ENCODE results near the gene STPG4.
"Not testable (repeated sequence)": the region's sequence is repeated elsewhere in the genome, so short reads cannot be mapped to it uniquely, and the experiment has no call there.

STPG4 gene

DNA sequence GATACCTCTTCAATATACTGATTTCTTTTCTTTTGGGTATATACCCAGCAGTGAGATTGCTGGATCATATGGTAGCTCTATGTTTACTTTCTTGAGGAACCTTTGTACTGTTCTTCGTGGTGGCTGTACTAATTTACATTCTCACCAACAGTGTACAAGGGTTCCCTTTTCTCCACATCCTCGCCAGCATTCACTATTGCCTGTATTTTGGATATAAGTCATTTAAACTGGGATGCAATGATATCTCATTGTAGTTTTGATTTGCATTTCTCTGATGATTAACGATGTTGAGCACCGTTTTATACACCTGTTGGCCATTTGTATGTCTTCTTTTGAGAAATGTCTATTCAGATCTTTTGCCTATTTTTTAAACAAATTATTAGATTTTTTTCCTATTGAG, 30.4 kb downstream of the STPG4 start:
- not testable (repeated sequence) for DNase-seq

DNA sequence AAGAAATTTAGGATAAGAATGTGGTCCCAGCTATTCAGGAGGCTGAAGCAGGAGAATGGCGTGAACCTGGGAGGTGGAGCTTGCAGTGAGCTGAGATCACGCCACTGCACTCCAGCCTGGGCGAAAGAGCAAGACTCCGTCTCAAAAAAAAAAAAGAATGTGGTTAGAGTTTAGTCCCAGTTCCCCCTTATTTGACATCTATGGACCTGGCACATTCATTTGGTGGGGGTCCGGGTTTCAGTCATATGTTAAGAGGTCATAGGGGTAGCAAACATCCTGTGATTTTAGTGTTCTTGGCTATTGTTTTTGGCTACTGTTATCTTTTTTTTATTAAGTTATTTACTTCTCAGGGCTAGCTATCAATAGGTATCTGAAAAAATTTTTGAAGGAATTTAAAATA, 34.7 kb downstream of the STPG4 start:
- not testable (repeated sequence) for DNase-seq

DNA sequence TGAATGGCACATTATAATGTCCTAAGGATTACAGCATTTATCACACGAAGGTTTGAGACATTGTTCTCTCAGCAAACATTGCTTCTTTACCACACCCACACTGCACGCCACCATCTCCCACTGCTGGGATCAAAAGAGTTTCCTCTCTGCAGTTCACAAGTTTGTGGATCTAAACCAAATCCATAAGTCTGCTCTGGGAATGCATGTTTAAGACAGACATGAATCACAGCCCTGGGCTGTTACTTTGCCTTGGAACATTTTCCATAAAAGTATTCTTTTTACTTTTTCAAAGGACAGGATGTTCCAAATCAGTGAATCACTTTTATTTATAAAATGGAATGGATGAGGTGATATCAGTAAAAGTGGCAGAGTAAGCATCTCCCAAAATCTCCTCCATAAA, 36.1 kb downstream of the STPG4 start:
- no peak for DNase-seq

DNA sequence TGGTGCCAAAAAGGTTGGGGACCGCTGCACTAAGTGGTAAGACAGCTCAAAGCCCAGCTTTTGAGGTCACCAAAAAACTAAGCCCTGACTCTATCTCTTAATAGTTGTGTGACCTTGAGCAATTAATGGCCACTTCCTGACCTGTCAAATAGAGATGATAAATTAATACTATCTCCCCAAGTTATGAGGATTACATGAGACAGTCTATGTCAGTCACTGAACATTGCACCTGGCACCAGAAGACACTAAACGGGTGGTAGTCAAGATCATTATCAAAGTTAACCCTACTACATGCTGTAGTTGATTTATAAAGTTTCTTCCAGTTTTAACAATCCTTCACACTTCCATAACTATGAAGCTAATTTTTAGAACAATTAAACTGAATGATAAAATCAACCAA, 36.5 kb downstream of the STPG4 start:
- no peak for DNase-seq

DNA sequence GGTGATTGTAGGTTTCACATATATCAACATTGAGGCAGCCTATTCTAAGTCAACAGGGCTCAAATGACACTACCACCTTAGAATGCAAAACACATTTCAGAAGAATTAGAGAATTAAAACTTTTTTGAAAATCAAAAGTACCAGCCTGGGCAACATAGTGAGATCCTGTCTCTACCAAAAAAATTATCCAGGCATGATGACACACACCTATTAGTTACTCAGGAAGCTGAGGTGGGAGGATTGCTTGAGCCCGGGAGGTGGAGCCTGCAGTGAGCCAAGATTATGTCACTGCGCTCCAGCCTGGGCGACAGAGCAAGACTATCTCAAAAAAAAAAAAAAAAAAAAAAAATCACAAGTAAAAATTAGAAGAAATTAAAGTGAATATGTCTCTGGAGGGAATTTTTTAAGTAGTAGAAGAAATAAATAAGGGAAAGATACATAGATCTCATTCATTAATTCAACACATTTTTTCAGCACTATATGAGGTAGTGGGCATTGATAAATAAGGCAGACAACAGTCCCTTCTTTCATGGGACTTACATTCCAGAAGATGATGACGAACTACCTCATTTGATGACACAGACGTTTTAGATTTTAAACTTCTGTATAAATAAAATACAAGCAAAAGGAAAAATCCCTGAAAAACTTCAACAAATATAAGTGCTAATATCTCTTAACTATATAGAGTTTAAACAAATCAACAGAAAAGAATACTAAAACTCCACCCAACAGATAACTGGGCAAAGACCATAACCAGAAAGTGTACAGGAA, 42.3 kb downstream of the STPG4 start:
- no peak for DNase-seq

DNA sequence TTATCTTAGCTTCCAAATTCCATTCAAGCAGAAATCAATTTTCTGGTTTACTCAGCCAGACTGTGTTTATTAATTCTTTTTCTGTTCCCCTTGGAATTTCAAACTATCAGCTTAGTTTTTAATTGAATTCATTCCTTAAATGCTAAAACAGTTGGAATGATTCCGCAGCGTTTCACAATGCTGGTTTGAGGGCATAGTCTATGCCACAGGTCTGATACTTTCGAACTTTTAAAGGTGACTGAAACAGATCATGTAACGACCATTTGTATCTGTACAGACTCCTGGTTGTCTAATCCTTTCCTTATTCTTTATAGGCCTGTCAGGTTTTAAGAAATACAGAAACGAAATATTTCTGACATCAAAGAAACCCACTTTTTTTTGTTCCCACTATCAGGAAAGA, 45.4 kb downstream of the STPG4 start:
- no peak for DNase-seq

DNA sequence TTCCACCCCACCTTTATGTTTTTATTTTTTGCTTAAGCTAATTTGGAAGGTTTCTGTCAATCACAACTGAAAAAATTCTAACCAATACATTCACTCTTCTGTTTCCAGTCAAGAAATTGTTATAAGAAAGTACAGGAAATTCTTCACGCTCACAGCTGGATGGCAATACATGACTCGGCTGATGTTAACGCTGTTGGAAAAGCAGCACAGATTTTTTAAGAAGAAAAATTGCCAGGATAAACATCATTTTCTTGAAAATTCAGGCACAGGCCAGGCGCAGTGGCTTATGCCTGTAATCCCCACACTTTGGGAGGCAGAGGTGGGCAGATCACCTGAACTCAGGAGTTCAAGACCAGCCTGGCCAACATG, 46.1 kb downstream of the STPG4 start:
- DNase-seq, result no peak

DNA sequence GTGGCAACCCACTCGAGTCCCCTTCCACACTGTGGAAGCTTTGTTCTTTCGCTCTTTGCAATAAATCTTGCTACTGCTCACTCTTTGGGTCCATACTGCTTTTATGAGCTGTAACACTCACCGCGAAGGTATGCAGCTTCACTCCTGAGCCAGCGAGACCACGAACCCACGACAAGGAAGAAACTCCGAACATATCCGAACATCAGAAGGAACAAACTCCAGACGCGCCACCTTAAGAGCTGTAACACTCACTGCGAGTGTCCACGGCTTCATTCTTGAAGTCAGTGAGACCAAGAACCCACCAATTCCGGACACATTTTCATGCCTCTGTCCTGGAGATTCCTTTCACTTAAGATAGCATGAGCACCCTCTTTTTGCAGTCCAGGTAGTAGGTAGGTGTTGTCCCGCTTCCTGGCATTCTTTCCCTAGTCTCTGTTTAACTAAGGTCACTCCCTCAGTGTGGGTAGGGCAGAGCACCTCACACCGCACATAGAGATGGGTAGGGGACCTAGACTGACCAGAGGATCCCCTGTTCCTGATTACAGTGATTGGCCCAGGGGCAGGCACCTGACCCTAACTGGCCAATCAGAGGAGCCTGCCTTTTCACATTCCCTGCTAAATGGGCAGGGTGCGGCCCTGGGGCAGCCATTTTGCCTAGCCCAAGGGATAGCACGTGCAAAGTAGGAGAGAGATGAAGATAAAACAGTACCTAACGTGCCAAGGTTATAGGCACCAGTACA, 46.7 kb downstream of the STPG4 start:
- not testable (repeated sequence) for DNase-seq

DNA sequence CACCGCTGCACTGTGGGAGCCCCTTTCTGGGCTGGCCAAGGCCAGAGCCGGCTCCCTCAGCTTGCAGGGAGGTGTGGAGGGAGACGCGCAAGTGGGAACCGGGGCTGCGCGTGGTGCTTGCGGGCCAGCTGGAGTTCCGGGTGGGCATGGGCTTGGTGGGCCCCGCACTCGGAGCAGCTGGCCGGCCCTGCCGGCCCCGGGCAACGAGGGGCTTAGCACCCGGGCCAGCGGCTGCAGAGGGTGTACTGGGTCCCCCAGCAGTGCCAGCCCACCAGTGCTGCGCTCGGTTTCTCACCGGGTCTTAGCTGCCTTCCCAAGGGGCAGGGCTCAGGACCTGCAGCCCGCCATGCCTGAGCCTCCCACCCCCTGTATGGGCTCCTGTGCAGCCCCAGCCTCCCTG, 47.9 kb downstream of the STPG4 start:
- DNase-seq, result not testable (repeated sequence)

DNA sequence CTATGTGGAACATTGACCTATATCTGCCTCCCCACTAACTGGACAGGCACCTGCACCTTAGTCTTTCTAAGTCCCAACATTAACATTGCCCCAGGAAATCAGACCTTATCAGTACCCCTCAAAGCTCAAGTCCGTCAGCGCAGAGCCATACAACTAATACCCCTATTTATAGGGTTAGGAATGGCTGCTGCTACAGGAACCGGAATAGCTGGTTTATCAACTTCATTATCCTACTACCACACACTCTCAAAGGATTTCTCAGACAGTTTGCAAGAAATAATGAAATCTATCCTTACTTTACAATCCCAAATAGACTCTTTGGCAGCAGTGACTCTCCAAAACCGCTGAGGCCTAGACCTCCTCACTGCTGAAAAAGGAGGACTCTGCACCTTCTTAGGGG, 48.9 kb downstream of the STPG4 start:
- DNase-seq, result not testable (repeated sequence)

DNA sequence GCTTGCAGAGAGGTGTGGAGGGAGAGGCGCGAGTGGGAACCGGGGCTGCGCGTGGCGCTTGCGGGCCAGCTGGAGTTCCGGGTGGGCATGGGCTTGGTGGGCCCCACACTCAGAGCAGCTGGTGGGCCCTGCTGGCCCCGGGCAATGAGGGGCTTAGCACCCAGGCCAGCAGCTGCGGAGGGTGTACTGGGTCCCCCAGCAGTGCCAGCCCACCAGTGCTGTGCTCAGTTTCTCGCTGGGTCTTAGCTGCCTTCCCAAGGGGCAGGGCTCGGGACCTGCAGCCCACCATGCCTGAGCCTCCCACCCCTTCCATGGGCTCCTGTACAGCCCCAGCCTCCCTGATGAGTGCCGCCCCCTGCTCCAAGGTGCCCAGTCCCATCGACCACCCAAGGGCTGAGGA, 55.4 kb downstream of the STPG4 start:
- DNase-seq, result not testable (repeated sequence)

DNA sequence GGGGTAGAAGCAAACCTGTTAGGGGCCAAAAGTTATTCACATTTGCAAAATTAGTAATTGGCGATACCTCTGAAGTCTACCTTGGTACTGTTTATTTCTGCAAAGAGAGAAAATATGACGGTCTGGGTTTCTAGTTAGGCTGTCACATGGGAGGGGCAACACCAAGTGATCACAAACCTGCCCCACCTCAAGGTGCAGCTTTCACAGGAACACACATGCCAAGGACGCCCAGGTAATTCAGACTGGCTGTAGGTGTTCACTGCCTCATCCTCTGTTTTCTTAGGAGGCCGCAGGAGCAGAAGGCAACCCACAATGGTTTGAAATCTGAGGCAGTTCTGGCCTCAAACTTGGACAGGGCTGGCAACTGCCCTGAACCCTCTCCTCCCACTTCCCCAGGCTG, 56.2 kb downstream of the STPG4 start:
- DNase-seq, result no peak

DNA sequence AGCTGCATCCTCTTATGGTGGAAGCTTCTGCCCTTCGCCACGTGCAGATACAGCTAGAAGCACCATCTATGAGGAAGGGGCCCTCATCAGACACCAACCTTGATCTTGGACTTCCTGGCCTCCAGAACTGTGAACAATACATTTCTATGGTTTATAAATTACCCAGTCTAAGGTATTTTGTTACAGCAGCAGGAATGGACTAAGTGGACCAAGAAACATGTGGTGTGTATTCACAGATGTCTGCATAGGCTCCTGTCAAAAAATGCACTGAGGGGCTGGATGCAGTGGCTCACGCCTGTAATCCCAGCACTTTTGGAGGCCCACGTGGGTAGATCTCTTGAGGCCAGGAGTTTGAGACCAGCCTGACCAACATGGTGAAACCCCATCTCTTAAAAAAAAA, 57.5 kb downstream of the STPG4 start:
- no peak for DNase-seq

DNA sequence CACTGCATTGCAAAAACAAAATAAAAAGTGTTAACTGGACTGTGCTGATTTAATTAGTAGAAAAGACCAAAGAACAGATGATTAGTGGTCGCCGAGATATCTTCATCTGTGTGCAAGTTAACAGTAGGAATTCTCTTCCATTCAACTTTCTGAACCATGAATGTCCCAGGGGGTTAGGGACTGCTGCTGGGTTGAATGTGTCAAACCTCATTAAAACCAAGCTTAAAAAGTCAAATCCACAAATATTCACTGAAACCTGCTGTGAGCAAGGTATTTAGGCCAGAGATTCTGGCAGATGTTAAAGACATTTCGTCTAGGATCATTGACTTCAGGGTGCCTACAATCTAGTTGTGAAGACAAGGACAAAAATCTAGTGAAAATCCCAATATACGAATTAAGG, 58.7 kb downstream of the STPG4 start:
- no peak for DNase-seq

DNA sequence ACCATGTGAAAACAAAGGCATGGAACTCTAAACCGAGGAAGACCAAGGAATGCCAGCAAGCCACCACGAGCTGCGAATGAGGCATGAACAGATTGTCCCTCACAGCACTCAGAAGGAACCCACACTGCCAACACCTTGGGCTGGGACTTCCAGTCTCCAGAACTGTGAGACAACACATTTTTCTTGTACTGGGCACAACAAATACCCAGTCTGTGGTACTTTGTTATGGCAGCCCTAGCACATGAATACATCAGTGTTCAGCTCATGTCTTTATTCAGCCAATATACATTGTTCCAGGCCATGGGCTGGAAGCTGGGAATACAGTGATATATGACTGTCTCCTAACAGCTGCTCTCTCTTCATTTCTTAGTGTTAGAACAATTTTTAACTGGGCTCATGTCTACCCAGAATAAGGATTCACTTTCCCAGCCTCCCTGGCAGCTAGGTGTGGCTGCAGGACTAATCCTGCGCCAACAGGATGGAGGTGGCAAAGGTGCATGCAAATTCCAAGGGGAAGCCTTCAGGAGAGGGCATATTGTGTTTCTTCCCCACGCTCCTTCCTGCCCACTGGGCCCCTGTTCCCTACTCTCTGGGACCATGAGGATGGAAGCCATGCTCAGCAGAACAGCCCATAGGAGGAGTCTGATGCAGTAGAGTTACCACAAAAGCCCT, 59.6 kb downstream of the STPG4 start:
- no peak for DNase-seq

DNA sequence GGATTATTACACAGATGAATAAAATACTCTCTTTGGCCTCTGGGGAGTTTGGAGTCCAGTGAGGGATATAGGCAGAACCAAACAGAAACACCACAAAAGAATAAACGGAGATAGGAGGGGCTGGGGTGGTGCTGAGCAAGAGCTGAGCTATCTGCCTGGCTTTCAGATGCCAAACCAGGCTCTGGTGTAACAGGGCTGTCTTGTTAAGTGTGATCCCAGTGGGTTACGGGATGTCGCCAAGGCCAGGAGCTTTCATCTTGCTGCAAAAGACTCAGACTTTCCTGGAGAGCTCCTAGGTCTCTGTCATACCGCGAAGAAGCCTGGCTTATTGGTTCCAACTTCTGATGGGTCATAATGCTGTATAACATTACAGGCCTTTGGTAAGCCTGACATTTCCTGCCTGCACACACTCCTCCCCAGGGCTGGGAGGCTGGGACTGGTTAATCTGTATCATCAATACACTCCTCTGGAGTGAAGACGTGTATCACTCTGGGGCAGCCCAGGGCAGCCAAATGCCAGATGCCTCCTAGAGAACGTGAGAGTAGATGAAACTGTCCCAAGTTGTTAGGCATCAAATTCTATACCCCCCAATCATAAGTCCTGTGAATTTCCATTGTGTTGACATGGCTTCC, 60.5 kb downstream of the STPG4 start:
- no peak for DNase-seq

DNA sequence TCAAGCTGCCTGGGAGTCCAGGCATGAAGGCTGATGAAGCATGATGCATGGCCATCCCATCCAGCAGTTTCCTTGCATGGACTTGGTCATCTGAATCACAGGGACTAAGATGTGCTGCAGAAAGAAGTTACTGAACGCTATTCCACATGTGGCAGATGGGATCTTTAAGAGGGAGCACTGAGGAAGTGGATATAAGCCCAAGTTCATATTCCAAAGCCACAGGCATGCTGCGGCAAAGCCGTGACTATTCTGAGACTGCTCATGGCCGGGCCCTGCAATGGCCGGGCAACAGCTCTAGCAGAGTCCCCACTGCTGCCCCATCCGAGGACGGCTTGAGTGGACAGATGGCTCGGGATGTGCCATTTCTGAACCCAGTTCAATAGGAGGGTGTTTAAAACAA, 61.5 kb downstream of the STPG4 start:
- DNase-seq, result no peak

DNA sequence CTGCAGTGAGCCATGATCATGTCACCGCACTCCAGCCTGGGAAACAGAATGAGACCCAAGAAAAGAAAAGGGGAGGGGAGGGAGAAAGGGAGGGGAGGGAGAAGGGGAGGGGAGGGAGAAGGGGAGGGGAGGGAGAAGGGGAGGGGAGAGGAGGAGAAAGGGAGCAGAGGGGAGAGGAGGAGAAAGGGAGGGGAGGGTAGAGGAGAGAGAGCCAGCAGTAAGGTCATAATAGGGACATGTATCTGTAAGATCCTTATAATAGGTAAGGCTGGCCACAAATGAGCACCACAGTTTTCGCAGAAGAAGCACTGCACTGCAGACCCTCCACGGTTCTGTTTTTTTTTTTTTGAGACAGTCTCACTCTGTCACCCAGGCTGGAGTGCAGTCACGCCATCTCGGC, 62.6 kb downstream of the STPG4 start:
- no peak for DNase-seq

DNA sequence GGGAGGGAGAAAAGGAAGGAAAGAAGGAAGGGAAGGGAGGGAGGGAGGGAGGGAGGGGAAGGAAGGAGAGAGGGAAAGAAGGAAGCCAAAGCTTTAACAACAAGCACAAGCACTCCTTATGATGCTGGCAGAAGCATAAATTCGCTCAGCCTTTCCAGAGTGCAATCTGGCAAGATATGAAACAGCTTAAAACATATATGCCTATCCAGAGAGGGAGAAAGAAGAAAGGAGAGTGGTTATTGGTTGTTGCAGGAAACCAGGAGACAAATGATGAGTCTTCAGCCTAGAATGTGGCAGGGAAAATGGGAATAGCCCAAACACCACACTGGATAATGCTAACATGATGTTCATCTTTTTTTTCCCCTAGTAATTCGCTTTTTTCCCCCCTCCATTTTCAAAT, 64.0 kb downstream of the STPG4 start:
- DNase-seq, result no peak

DNA sequence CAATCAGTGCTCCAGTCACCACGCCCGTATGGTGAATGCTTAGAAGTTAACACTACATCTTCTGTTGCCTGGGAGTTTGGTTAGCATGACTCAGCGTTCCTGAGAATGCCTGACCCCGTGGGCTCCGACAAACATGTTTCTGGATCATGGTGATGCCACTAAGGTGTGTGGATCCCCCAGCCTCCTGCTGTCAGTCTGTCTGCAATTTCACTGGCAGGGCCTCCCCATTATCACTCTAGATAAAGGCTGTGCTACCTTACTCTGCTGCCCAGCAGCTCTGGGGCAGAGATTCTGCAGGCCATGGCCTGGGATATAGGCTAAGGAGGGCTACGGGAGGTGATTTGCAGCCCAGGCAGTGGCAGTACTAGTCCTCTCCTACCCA, 66.0 kb downstream of the STPG4 start:
- no peak for DNase-seq

DNA sequence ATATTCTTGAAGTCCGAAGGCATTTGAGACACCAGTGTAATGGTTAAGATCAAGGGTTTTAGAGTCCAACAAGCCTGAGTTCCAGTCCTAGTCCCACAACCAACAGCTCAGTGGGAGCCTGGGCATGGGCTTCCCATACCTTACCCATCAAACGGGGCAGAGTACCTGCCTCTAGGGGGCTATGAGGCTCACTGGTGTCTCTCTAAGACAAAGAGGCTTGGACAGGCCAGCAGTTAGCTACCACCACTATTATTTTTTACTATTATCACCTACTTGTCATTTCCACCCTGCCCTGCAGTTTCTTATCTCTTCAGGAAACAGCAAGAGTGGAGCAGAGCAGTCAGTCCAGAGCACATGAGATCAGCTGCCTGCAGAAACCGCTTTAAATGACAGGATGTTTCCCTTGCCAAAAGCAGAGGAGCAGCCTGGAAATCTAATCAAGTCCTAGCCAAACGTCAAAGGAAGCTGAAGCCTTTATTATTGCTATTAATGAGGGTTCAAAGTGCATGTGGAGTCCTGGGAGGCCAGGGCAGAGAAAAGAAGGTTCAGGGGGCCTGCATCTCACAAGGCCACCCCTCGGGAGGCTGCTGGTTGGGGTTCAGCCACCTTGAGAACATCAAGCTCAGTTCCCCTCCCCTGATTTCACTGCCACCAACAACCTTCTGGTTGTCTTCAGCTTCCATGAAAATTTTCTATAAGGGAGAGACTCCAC, 66.6 kb downstream of the STPG4 start:
- no peak for DNase-seq

DNA sequence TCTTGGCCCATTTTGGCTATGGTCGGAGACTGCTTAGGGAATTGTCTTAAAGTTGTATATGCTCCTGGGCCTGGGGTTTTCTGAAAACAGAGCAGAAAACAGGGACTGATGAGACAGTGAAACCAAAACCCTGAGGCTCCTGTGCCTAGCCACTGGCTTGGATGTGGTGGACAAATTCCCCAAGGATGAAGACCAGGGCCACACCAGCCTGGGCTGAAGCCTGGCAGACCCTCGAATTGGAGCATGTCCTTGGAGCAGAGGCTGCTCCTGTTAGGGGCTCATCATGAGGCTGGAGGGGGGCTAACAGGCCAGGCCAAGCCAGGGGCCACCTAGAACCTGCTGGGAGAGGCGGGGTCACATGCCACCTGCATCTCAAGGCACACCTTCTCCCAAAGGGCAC, 68.1 kb downstream of the STPG4 start:
- DNase-seq, result no peak

DNA sequence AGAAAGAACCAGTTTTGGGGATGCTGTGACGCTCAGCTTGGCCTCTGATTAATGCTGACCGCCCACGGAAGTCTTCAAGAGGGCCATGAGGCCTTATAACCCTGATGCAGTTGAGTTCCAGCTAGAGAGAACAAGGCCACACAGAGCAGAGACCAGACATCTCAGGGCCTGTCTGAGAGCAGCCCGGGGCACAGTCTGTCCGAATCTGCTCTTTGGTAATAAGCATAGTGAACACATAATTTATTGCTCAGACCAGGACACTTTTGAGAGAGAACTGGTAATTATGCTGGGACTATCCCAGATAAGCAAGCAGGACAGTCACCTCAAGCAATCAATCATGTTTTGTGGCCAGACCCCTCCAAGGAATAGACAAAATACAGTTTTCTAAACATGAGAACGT, 68.5 kb downstream of the STPG4 start:
- DNase-seq, result no peak

Data from activated CD8-positive, alpha-beta memory T cell treated with anti-CD3 and anti-CD28 coated beads, Interleukin-2, amount 50 U/mL, for 4 hours (primary cell).